GM18858 (cell line): ENCODE results near the gene SEZ6L2.
"Not testable (repeated sequence)": the region's sequence is repeated elsewhere in the genome, so short reads cannot be mapped to it uniquely, and the experiment has no call there.

Experiments
- ATAC-seq: cut with Tn5 transposase; IDR thresholded peaks from one replicate; pipeline ENCODE4 v1.9.1; 2021; ENCODE audit not compliant: unreplicated experiment

The SEZ6L2 gene

DNA sequence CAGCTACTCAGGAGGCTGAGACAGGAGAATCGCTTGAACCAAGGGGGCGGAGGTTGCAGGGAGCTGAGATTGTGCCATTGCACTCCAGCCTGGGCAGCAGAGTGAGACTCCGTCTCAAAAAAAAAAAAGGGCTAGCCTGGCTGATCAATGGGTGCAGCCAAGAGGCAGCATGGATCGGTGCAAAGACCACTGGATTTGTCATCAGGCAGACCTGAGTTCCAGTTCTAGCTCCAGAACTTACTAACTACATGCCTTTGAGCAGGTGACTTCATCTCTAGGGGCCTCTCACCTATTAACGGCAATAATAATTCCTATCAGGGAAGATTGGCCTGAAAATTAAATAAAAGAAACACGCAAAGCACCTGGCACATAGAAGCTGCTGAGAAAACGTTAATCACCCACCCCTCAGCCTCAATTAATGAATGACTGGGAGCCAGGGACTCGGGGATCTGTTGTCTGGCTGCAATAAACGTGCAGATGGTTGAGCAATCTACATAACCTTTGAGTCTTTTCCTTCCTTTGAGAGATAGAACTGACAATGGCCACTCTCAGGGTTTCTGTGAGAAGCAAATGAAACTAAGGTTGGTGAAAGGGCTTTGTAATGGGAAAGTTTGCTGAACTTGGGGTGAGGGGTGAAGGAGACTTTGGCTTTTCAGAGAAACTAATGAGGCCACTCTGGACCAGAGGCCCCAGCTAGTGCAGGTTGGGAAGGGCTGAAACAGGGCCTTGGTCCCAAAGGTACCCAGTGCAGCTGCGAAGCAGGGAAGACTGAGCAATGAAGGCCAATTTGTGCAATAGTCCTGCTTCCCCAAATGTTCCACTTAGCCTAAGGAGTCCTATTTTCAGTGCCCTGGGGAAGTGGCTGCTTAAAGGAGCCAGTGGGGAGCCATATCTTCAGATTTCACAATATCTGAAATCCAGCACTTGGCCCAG, 7.6 kb downstream of the SEZ6L2 start:
- ATAC-seq: no peak

DNA sequence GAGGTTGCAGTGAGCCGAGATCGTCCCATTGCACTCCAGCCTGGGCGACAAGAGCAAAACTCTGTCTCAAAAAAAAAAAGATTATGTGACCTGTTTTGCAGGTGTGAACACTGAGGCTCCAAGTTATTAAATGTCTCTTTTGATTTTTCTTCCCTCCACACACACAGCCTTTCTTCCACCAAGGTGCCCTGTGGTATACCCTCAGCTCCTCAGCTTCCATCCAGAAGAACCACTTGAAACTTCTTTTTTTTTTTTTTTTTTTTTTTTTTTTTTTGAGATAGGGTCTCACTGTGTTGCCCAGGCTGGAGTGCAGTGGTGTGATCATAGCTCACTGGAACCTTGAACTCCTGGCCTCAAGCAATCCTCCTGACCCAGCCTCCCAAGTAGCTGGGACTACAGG, 10.0 kb downstream of the SEZ6L2 start:
- ATAC-seq: not testable (repeated sequence)

DNA sequence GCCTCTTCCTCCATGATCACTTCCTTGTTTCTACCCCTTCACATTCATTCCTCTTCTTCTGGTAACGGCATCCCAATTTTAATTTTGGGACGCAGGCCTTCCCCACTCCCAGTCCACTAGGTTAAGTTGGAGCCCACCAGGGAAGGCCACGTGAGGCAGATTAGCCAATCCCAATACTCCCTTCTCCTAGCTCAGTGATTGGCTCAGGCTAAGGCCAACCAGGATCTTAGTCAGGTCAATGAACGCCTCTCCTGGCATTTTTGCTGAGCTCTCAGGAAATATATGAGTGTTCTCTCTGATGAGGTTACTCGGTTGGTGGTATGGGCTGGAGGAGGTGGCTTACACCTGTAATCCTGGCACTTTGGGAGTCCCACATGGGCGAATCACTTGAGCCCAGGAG, 15.4 kb downstream of the SEZ6L2 start:
- no peak for ATAC-seq

DNA sequence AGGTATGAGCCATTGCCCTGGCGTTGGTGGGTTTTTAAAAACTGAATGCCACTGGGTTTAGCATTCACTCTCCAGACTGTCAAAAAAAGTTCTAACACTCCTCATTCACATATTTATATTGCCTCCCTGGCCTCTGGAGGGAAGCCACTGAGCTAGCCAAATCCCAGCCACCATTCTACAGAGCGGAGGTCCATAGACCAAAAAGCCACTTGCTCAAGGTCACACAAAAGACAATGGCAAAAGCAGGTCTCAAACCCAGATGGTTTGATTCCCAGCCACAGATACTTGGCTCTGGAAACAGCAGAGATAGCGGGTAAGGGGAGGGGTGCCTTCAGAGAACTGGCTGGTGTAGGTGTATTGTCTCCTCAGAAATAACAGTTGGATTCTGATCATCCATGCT, 18.3 kb downstream of the SEZ6L2 start:
- no peak for ATAC-seq

DNA sequence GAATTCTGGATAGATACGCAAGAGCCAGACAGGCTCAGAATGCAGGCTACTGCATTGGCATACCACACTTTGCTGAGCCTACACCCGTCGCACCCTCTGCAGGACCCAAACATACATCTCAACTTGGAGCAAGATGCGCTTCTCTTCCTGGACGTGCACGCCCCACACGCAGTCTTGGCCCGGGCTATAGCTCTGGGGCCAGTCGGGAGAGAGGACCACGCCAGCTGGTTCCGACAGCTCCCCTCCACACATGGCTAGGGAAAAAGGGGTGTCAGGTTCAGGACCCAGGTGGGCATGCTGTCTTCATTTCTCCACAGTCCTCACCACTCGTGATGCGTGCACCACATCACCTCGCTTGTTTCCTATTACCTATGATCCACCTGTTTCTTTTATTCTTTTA, 21.2 kb downstream of the SEZ6L2 start:
- no peak for ATAC-seq

DNA sequence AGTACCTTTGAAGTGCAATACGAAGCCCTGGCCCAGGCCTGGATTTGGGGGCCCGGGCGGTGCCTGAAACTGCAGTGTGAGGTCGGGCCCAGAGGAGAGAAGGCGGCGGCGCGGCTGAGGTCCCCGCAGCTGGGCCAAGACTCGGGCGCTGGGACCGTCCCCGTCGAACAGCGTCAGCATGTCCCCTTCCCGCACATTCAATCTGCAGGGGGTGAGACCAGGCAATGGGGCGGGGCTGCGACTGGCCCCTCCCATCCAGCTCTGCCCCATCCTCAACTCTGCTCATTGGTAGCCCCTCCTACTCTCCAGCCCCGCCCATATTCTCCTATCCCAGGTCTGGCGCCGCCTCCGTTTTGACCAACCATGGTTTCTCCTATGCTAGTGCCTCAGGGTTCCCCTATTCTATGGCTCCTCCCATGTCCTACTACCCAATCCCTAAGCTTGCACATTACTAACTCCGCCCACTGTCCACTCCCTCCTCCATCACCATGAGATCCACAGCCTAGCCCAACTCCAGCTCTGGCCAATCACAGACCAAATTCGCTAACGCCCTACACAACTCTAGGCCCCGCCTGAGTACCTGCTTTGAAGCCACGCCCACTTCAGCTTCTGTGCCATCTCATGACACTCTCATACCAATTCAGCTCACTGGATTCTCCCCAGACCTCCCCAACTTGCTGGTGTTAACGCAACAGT, 21.9 kb downstream of the SEZ6L2 start:
- no peak for ATAC-seq

DNA sequence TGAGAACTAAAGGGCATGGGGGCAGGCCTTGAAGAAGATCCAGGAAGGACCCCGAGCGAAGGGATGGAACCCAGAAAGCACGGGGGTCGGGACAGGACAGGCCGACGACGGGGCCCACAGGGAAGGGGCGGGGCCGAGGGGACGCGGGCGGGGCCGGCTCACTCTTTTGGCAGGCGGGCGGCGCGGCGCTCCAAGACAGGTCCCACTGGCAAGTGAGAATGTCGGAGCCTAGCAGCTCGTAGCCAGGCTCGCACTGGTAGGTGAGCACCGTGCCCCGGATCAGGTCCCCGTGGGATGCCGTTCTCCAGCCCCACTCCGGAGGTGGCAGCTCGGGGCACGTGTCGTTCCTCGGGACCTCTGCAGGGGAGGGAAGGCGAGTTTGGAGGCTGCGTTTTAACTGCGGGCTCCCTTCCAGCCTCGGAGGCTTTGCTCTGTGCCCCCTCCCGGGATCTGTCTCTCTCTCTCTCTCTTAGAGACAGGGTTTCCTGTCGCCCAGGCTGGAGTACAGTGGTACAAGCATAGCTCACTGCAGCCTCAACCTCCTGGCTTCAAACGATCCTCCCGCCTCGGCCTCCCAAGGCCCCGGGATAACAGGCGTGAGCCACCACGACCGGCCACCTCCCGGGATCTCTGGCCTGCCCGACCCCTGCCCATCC, 22.6 kb downstream of the SEZ6L2 start:
- no peak for ATAC-seq

DNA sequence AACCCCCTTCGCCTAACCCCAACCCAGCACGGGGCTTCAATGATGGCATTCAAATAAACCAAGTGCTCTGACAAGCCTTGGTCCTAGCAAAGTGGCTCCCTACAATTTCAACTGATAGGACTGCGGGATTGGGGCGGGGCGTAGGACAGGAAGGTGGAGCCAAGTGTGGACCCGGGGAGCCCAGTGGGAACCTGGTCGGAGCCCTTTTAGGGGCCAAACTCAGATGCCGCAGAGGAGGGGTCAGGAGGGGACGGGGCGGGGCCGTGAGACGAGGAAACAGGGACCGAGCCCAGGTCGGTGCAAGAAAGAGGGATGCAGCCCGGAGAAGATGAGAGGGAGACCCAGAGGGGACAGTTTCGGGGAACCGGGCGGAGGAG, 23.1 kb downstream of the SEZ6L2 start:
- ATAC-seq: no peak

DNA sequence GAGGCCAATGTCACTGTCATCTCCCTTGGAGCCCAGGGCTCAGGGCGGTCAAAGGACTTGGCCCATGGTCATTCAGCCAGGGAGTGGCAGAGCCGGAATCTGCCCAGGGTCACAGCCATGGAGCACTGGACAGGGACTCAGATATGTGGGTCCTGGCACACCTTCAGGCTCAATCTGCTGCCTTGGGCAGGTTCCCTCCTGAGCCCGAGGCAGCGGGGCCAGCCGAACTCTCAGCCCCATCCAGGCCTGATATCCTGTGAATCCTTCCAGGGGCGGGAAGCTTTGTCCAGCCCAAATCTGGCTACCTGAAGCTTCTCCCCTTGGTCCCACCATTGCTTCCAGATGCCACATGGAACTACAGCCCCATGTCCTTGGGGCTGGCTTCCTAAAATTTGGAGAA, 24.1 kb downstream of the SEZ6L2 start:
- no peak for ATAC-seq

DNA sequence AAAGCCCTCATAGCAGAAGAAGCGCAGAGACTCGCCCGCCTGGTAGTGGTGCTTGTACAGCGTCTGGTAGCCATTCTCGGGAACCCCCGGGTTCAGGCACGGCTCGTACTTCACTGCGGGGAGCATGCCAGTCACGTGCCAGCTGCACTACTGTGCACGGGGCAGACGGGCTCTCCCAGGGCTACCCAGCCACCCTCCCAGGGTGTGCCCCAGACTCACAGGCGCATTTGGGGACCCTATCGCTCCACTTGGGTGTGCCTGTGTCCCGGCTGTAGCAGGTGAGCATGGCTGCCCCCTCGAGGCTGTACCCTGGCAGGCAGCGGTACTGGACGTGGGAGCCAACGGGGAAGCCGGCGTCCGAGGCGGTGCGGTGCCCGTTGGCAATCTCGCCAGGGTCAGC, 26.0 kb downstream of the SEZ6L2 start:
- ATAC-seq: no peak

DNA sequence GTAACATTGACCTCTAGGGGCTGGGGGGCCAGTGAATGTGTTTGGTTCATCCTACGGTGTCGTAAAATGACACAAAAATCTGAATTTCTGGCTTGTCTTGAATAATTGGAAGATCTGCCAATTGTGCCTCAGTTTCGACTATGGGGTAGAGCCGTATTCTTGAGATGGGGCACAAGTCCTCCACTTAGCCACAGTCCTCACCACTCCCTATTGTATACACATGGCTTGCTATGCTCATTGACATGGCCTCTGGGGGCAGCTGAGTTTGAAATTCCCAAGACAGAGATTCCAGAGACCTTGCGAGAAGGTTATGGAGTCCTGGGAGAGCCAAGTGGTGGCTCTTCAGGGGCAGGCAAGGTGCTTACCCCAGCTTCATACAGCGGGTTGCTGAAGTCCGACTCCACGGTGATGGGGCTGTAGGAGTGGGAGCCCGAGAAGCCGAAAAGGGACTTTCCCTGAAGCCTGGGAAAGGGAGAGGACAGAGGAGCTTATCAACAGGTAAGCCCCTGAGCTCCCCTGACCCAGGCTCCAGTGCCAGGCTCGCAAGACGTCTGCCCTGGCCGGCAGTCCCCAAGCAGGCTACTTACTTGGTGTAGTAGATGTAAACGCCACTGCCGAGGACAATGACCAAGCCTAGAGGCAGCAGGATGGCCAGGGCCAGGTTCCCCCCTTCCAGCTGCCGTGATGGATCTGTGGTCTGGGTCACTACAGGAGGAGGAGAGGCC, 27.4 kb downstream of the SEZ6L2 start:
- no peak for ATAC-seq

DNA sequence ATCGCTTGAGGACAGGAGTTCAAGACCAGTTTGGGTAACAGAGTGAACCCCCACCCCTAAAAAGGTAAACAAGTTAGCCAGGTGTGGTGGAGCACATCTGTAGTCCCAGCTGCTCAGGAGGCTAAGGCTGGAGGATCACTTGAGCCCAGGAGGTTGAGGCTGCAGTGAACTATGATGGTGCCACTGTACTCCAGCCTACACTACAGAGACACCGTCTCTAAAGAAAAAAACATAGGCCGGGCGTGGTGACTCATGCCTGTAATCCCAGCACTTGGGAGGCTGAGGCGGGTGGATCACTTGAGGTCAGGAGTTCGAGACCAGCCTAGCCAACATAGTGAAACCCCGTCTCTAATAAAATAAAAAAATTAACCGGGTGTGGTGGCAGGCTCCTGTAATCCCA, 30.3 kb downstream of the SEZ6L2 start:
- ATAC-seq: not testable (repeated sequence)

DNA sequence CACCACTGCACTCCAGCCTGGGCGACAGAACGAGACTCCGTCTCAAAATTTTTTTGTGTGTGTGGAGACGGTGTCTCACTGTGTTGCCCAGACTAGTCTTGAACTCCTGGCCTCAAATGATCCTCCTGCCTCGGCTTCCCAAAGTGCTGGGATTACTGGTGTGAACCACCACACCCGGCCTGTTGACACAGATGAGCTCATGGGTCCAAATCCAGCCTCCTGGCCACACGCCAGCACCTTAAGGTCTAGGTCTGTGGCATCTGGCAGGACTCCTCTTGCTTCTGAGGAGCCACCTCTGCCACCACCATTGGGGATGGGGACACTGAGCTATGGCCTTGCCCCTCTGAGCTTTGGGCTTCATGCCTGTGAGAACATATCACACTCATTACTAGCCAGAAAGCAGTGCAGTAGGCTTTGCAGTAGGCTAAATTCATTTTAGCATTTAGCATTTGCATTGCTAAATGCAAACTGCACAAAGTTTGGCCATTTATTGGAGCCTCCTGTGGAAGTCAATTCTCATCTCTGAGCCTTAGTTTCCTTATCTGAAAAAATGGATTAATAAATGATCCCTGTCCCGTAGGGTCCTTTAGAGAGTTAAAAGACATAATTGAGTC, 30.8 kb downstream of the SEZ6L2 start:
- ATAC-seq: no peak

DNA sequence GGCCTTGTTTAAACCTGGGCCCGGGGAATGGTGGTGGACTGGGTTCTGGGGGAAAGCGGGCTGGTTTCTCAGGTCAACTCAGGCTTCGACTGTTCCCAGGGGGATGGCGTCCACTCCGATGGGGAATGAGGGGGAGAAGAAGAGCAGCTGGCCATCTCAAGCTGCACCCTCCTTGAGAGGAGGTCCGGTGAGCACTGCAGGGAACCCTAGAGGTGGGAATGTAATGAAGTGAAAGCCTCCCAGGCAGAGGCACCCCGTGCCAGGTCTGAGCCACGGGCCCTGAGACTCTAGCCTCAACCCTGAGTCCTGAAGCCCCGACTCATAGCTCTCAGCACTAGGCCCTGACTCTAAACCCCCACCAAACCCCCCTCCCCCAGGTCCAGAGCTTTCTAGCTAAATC, 35.1 kb downstream of the SEZ6L2 start:
- ATAC-seq: no peak

DNA sequence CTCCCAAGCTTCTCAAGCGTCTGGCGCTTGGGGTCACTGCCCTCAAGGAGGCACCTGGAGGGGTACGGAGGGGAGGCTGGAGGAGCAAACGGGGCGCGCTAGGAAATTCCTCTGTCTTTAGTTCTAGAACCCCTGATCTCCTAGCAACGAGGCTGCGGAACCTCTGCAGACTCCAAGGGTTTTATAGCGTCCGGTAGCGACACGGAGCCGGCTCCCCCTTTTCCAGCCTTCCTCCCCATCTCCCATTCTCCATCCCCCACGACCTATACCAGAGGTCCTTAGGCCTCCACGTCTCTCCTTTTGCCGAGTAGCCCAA, 35.7 kb downstream of the SEZ6L2 start:
- ATAC-seq: no peak

DNA sequence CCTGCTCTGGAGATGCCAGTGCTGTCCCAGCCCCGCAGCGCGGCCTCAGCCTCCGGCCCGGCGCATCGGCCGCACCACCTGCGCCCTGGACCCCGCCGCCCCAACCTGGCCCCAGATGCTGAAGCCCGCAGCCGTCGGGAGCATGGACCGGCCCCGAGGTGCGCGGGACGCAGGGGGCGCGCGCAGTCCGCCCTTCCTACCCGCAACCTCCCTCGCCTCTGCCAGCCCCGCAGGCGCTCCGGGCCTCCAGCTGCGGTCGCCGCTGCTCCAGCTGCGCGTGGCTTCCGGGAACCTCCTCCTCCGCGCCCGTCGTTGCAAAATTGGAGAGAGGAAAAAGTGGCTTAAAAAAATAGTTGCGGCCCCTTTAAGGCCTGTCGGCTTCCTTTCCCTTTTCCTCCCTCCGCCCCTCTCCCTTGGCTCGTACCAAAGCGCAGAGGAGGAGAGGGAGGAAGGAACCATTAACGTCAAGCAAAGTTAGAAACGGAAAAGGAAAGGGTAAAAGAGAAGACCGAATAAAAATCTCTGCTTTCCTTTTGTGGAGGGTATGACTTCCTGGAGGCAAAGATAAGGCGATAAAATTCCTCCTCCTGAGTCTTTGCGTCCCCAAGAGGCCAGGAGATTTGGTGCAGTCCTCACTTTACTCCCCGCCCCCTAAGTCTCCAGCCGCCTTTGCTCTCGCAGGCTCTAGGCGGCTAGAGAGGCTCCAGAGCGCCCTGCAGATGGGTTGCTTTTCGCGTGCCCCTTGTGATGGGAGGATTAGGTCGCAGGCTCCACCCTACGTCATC, 36.3 kb downstream of the SEZ6L2 start, which contains the start of gene CDIPT:
Gene CDIPT (minus strand): TSS at position 343 of the 785 bp plus-strand sequence. CDS start 369 bp downstream, outside the sequence.
- ATAC-seq: peak; percentile 82

DNA sequence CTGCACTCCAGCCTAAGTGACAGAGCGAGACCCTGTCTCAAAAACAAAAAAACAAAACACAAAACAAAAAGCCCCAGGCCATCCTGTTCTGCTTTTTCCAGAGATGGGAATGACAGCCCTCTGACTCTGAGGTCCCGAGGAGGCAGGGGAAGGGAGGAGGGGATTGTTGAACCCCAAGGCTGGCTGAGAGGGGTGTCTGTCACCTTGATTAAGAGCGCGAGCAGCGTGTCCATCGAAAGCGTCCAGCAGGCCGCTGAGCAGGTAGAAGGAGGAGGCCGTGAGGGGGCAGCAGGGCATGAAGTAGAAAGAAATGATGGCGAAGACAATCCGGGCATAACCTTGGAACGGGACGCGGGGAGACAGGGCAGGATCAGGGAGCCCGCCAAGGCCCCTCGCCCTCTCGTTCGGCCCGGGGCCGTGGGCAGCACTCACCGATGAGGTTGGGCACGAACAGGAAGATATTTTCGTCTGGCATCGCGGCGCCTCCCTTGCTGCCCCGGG, 36.9 kb downstream of the SEZ6L2 start:
- no peak for ATAC-seq

DNA sequence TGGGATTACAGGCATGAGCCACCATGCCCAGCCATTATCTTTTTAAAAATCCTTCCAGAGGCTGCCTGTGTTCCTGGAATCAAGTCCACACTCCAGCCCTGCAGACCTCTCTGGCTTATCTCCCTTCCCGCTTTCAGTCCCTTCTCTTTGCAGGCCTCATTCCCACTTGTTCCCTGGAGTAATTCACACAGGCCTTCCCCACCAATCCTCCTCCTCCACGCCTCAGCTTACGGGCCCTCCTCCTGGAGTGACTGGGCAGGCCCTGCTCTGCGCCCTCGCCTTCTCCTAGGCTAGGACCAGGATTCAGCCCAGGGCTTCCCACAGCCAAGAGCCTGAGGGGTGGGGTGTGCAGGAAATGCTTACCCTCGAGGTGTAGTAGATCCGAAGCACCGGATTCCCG, 39.1 kb downstream of the SEZ6L2 start:
- no peak for ATAC-seq

DNA sequence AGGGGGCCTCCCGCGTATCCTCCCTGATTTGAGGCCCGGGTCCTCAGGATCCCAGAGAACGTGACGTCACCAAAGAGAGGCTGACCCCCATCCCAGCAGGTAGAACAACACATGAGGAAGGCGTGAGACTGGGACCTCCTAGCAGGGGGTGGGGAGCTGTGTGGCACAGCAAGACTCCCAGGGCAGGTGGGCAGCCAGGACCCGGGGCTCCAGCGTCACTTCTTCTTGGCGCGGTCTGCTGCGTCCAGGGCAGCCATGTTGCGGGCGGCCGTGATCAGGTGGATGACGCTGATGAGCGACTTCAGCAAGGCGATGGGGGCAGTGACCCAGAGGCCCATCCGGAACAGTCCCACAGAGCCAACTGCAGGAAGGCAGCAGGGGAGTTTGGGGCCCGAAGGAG, 40.4 kb downstream of the SEZ6L2 start:
- ATAC-seq: no peak
